Endothelial cell of umbilical vein (primary cell): ENCODE results near the gene HASPIN. TPM values are rescaled to one million over a fixed set of nuclear protein-coding genes. Genes with fewer than 3 reads are reported as not detected.

Experiments
- BruUV-seq: library from RNA; stranded (reverse); fragments of 400-500 nt; replicated peaks from 2 replicates; lab custom pipeline; 2021; lab: Mats Ljungman, UMichigan
- CTCF ChIA-PET: fragments of 300-600, 350-600 bp; sonication (Branson Sonifier 250); formaldehyde crosslinking; loops from one replicate; lab custom pipeline; 2021; ENCODE audit warnings: antibody characterized with exemption, inconsistent platforms; lab: Charles Lee
- POLR2A ChIA-PET: fragments of 300-600, 350-600 bp; sonication (Branson Sonifier 250); formaldehyde crosslinking; loops from one replicate; lab custom pipeline; 2021; ENCODE audit warnings: antibody characterized with exemption, inconsistent platforms; lab: Charles Lee
- DNase-seq: peaks from one replicate; pipeline ENCODE4 v3.0.0-alpha.2; 2011; ENCODE audit warnings: low read depth, low spot score
- FAIRE-seq: peaks from 2 replicates; lab custom pipeline; 2011; peaks lifted over from hg19 to GRCh38; lab: Jason Lieb, UNC
- H2AFZ ChIP-seq: 2 replicates; pipeline ENCODE4 v1.6.0; 2012; ENCODE audit warnings: low read depth, low read length, control low read depth, inconsistent platforms
- H3K27ac ChIP-seq: 2 replicates; pipeline ENCODE4 v1.5.1; 2011; ENCODE audit warnings: low read depth, mild to moderate bottlenecking, control low read depth, low read length, moderate library complexity; ENCODE audit not compliant: insufficient read depth
- H3K27me3 ChIP-seq, 2 experiments: 2 replicates each; pipeline versions ENCODE4 v1.6.0 to v1.6.1; 2011; ENCODE audit warnings: low read length in 2 of 2, mixed read lengths in 1 of 2; ENCODE audit not compliant: control insufficient read depth in 2 of 2, insufficient read depth in 2 of 2
- H3K36me3 ChIP-seq, 2 experiments: 2 replicates in 1 of 2; 3 replicates in 1 of 2; pipeline ENCODE4 v1.5.1; 2011; ENCODE audit warnings: low read length in 2 of 2, mild to moderate bottlenecking in 1 of 2, moderate library complexity in 1 of 2; ENCODE audit not compliant: control insufficient read depth in 2 of 2, insufficient read depth in 2 of 2; ENCODE audit errors: extremely low read depth in 1 of 2
- H3K4me1 ChIP-seq: 3 replicates; pipeline ENCODE4 v1.5.1; 2011; ENCODE audit warnings: mild to moderate bottlenecking, low read length; ENCODE audit not compliant: control insufficient read depth, insufficient read depth; ENCODE audit errors: extremely low read depth
- H3K4me2 ChIP-seq: 2 replicates; pipeline ENCODE4 v1.6.1; 2011; ENCODE audit warnings: low read length, control low read depth, mixed read lengths; ENCODE audit not compliant: insufficient read depth
- H3K4me3 ChIP-seq, 3 experiments: fragments of 200-600 bp in 1 of 3; sonication (generic), shearing (Covaris generic) in 1 of 3; replicated peaks in 1 of 3; 2 replicates each; pipeline ENCODE4 v1.5.1; 2011 to 2016; ENCODE audit warnings: control low read depth in 3 of 3, low read length in 3 of 3, mild to moderate bottlenecking in 2 of 3, inconsistent platforms in 1 of 3, low read depth in 1 of 3, moderate library complexity in 1 of 3; ENCODE audit not compliant: insufficient read depth in 1 of 3
- H3K79me2 ChIP-seq: 2 replicates; pipeline ENCODE4 v1.6.0; 2012; ENCODE audit warnings: low read length, inconsistent platforms; ENCODE audit not compliant: control insufficient read depth, insufficient read depth
- H3K9ac ChIP-seq: replicated peaks from 2 replicates; pipeline ENCODE3; 2011; ENCODE audit warnings: low read length, control low read depth; ENCODE audit not compliant: insufficient read depth; ENCODE audit errors: extremely low read depth
- H3K9me1 ChIP-seq: replicated peaks from 3 replicates; pipeline ENCODE4 v1.6.0; 2011; ENCODE audit warnings: mild to moderate bottlenecking, low read length; ENCODE audit not compliant: control insufficient read depth, insufficient read depth; ENCODE audit errors: extremely low read depth
- H3K9me3 ChIP-seq: replicated peaks from 2 replicates; pipeline ENCODE4 v1.5.1; 2012; ENCODE audit warnings: low read length, inconsistent platforms; ENCODE audit not compliant: control insufficient read depth, insufficient read depth
- H4K20me1 ChIP-seq: replicated peaks from 2 replicates; pipeline ENCODE3; 2011; ENCODE audit warnings: mild to moderate bottlenecking, low read length; ENCODE audit not compliant: control insufficient read depth, insufficient read depth; ENCODE audit errors: extremely low read depth
- CTCF ChIP-seq, 2 donors: IDR thresholded peaks; 1 replicate in 1 of 2; 2 replicates in 1 of 2; pipeline ENCODE4 v1.5.1; 2011; ENCODE audit warnings: low read length in 2 of 2, mild to moderate bottlenecking in 2 of 2, moderate library complexity in 2 of 2, control low read depth in 1 of 2, inconsistent platforms in 1 of 2, low read depth in 1 of 2; ENCODE audit not compliant: insufficient read depth in 1 of 2; ENCODE audit errors: extremely low read depth in 1 of 2
- EZH2 ChIP-seq: IDR thresholded peaks from 2 replicates; pipeline ENCODE4 v1.6.1; 2012; ENCODE audit warnings: borderline replicate concordance, low read depth, mild to moderate bottlenecking, moderate library complexity, low read length, inconsistent platforms; ENCODE audit not compliant: severe bottlenecking
- FOS ChIP-seq: IDR thresholded peaks from 2 replicates; pipeline ENCODE4 v1.6.1; 2011; ENCODE audit warnings: mild to moderate bottlenecking, low read length, moderate library complexity, borderline replicate concordance; ENCODE audit not compliant: insufficient read depth
- JUN ChIP-seq: IDR thresholded peaks from 2 replicates; pipeline ENCODE4 v1.6.1; 2011; ENCODE audit warnings: borderline replicate concordance, low read depth; ENCODE audit not compliant: insufficient read length, insufficient read depth
- MAX ChIP-seq: IDR thresholded peaks from 2 replicates; pipeline ENCODE4 v1.6.1; 2011; ENCODE audit not compliant: insufficient read depth, insufficient read length
- MYC ChIP-seq: IDR thresholded peaks from one replicate; pipeline ENCODE4 v1.6.1; 2011; ENCODE audit warnings: mild to moderate bottlenecking, low read depth, low read length
- POLR2A ChIP-seq: IDR thresholded peaks from 2 replicates; pipeline ENCODE4 v1.6.1; 2012; ENCODE audit warnings: low read depth, mild to moderate bottlenecking, control low read depth, low read length
- POLR2AphosphoS5 ChIP-seq: IDR thresholded peaks from 2 replicates; pipeline ENCODE4 v1.6.1; 2012; ENCODE audit warnings: low read depth, mild to moderate bottlenecking, control low read depth, low read length, moderate library complexity; ENCODE audit not compliant: insufficient read depth
- dilution Hi-C: fragments of 300-500 bp; cut with MboI; formaldehyde crosslinking; loops from one replicate; pipeline ENCODE4 v1.15.0; 2019; ENCODE audit warnings: low sequenced_read_pairs; ENCODE audit not compliant: extremely low pct_ligation_motif_present
- intact Hi-C: fragments of 100-400 bp; cut with micrococcal nuclease; formaldehyde crosslinking; loops from one replicate; pipeline ENCODE4 v1.10.0; 2022
- polyA plus RNA-seq, 4 experiments: library from polyadenylated mRNA; depleted of rRNA in 3 of 4; stranded (reverse) in 3 of 4; unstranded in 1 of 4; fragments of >200 nt; gene quantifications; 2 replicates each; pipeline versions ENCODE4 v1.2.1 to v1.2.3, GENCODE V29; 2011 to 2012; ENCODE audit warnings: missing spikeins in 1 of 4
- total RNA-seq: library from RNA; stranded (reverse); gene quantifications from 2 replicates; pipeline ENCODE4 v1.2.3, GENCODE V29; 2021

HASPIN gene
- total and polyA plus RNA-seq, 2 donors (not counting 3 experiments of a cell fraction or from before 2014, with no cell fraction given) = 2.7 to 13.2 TPM

GRCh38 chr17:3692346-3692745, 31.4 kb upstream of the HASPIN start:
- Histone ChIP-seq H3K9me1 (no peaks in the 10 kb centered on the region), H3K27ac (no peak overlapping the region), H3K4me3 (no peak overlapping the region), H3K4me1 (peaks cover 5% of the 10 kb centered on the region), H4K20me1 (no peaks in the 10 kb centered on the region), H3K36me3 (no peaks in the 10 kb centered on the region), H3K9me3 (no peaks in the 10 kb centered on the region), H3K9ac (no peak overlapping the region), H3K4me2 (no peak overlapping the region), H2AFZ (no peak overlapping the region), H3K27me3 (peaks cover 17 to 18% of the 10 kb centered on the region in 2 experiments), H3K79me2 (no peaks in the 10 kb centered on the region)
- dilution Hi-C loops = no loop called here
- FAIRE-seq (no peak), DNase-seq (no peak)
- no TSS peak for BruUV-seq
- intact Hi-C loops = no loop called here
- POLR2A ChIA-PET = no interaction called here
- TF ChIP-seq EZH2 (no peak), MAX (no peak), CTCF (IDR thresholded peaks at IDR 0.05; ENCODE audit: extremely low read depth in 1 of 2, insufficient read depth in 1 of 2, low read depth in 1 of 2, low read length in 2 of 2) (no peak), MYC (no peak), JUN (no peak), POLR2AphosphoS5 (no peak), POLR2A (no peak), FOS (no peak)
- CTCF ChIA-PET = no interaction called here
